D341Med (cell line): ENCODE data around the gene DNAJC18.
"Not testable (repeated sequence)": the region's sequence is repeated elsewhere in the genome, so short reads cannot be mapped to it uniquely, and the experiment has no call there.

Experiments
- DNase-seq: peaks from one replicate; pipeline ENCODE4 v3.0.0; 2012; ENCODE audit warnings: low spot score

DNAJC18 gene

DNA sequence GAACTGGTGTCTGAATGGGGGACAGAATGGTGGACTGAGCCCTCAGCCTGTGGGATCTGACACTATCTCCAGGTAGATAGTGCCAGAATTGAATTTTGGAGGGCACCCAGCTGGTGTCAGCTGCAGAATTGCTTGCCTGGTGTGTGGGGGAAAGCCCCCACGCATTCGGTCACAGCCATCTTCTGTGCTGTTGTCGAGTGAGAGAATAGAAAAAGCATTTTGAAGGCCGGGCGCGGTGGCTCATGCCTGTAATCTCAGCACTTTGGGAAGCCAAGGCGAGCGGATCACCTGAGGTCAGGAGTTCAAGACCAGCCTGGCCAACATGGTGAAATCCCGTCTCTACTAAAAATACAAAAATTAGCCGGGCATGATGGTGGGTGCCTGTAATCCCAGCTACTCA, 52.4 kb downstream of the DNAJC18 start:
- DNase-seq = not testable (repeated sequence)

DNA sequence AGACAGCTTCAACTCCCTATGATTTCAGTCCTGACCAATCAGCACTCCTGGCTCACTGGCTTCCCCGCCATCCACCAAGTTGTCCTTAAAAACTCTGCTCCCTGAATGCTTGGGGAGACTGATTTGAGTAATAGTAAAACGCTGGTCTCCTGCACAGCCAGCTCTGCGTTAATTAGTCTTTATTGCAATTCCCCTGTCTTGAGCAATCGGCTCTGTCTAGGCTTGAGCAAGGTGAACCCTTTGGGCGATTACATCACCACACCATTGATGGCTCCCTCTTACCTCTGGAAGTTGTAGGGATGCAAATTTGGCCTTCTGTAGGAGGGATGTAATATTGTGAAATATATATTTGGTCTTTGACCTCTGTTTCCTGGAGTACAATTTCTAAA, 53.3 kb downstream of the DNAJC18 start:
- no peak for DNase-seq

DNA sequence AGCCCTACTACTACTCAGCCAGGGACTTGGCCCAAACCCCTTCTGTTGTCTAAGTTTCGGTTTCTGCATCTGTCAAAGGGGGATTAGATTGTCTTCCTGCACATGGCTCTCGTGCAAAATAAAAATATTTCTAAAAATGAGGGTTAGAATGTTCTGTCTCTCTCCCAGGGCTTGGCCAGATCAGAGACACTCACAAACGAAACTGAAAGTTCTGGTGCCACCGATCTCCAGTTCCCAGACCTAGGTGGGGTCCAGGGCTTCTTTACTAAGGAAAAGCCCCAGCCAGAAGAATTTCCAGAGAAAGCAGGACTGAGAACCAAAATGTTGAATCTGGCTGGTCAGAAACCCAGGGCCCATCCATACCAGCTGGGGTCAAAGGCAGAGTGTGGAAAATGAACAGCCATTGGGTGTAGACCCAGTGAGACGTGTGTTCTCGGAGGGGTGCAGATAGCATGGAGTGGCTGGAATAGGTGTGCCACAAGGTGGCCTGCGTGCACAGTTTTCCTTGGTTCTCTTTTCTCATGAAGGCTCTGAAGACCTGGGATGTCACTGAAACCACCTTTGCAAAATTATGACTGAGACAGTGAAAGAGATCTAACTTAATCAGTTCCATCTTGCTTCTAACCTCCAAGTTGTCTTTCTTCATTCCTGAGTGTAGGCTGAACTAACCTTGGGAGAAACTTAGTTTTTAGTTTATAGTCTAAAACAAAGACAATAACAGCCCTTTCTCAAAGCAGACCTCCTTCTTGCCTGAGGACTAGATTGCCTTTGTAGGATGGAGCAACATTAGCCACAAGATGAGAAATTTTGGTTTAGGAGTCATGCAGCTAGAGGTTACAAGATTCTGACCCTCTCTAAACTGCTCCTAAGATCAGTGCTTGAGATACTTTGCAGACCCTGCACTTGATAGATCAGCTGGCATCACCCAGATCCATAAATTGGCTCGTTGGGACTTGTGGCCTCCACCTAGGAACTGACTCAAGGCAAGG, 54.0 kb downstream of the DNAJC18 start:
- DNase-seq = no peak

DNA sequence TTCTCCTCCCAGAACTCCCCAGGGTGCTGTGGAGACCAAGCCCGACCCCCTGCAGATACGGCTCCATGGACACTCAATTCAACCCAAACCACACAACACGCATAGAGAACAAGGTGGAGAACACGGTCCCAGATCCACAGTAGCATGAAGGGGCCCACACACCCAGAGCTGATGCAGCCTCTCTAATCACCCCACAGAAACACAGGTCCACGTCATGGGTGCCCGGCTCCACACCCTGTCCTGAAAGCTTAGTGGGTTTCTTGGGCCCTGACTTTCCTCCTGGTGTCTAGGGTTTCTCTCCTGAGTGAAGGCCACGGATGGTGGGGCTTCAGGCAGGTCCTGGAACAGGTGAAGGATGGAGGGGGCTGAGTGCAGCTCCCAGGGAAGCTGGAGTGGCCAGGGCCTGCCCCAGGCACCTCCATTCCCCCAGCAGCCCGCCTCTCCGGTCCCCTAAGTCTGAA, 54.7 kb downstream of the DNAJC18 start:
- no peak for DNase-seq

DNA sequence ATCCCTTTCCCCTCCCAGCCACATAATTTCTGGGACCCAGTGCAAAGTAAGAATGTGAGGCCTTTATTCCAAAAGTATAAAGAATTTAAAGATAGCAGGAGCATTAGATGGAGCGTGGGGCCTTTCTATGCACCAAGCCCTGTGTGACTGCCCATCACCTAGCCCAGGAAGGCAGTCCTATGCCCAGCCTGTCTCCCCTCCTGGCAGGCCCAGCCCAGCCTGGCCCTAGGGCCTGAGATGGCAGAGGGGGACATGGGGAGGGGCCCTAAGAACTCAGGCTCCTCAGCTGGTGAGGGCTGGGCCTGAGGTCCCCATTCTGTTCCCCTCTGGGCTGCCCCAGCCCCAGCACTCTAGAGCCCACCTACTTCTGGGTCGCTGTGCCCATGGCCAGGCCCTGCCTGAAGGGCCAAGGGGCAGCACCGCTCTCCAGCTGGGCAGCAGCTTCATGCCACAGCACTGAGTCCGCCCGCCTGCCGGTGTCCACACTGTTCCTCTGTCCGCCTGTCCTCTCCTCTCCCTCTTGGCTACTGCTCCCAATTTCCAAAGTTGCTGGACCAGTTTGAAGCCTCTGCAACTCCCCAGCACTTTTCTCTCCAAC, 55.2 kb downstream of the DNAJC18 start:
- no peak for DNase-seq

DNA sequence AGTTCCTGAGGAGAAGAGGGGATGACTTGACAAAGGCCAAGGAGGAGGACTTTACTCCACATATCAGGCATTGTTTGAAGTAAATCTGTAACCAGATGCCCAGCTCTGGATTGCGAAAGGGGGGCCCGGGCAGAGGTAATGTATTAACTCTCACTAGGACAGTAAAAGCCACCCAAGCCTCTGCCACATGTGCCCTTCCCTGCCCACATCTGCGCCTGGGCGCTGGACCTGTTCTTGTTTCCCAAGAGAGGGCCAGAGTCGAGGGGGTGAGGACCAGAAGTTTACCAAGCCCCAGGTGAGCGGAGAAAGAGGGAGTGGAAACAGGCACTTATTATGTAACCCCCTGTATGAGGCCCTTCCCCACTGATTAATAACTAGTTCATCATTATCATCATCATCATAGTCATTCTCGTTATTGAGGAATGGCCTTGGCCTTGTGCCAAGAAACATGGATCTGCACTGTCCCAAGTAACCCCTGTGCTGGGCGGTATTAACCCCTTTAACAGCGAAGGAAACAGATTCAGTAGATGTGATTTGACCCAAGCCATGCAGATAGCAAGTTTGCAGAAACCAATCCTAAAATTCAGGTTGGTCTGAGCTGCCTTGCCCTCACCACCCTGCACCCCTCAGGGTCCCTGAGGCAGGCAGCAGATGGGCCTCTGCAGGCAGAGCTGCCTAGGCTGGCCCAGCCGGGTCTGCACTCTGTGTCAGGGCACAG, 55.9 kb downstream of the DNAJC18 start, which contains the start of gene SLC23A1:
Gene SLC23A1, minus strand, starts transcription at position 23 of the 718 bp plus-strand sequence. CDS start 44 bp downstream, outside the sequence.
- peak; percentile 27 for DNase-seq

DNA sequence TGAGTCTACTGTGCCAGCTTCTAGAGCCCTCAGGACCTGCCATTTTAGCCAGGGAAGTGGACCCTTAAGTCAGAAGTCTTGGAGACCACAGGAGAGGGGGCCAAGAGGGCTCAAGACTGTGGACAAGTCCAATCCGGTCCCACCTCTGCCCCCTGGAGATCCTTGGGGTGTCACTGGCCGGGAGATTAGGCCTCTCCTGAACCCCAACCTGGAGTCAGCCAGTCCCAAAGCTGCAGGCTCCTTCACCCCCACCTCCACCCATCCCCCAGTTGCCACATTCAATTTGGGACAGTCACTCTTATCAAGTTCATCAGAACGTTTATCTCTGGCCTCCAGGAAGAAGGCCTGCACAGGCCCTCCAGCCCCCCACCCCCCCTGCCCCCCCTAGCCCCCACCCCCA, 56.5 kb downstream of the DNAJC18 start:
- DNase-seq = no peak

DNA sequence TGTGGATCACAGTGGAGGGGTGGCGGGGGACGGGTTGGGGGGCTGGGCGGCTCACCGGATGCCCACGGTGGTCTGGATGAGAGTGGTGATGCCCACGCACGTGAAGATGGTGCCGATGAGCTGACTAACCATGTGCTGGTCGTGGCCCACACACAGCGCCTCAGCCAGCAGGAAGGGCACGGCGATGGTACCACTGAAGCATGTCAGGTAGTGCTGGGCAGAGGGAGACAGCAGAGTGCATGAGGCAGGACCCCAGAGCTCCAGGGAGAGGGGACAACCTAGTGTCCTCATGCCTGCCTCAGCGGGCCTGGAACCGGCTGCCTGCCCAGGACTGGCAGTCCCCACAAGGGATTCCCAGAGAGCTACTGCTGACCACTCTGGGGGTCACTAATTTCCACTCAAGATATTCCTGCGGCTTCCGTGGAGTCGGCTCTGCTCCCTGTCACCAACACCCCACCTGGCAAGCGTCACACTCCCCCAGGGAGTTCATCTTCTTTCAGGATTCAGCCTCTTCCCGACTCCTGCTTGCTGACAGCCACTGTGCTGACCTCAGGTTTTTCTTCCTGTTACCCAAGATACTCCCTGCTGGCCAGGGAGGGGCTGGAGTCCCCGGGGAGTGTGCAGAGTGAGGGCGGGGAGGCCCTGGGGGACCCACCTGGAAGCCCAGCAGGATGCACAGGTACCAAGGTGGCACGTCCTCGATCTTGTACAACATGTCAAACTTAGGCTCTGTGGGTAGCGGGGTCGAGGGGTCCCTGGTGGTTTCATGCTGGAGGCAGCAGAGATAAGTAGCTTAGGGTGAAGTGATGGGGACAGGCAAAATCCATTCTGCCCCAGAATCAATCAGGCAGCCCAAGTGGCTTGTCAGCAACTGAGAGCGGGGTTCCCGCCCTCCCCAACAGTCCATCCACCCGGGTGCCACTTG, 57.2 kb downstream of the DNAJC18 start:
- DNase-seq = peak; percentile 34

DNA sequence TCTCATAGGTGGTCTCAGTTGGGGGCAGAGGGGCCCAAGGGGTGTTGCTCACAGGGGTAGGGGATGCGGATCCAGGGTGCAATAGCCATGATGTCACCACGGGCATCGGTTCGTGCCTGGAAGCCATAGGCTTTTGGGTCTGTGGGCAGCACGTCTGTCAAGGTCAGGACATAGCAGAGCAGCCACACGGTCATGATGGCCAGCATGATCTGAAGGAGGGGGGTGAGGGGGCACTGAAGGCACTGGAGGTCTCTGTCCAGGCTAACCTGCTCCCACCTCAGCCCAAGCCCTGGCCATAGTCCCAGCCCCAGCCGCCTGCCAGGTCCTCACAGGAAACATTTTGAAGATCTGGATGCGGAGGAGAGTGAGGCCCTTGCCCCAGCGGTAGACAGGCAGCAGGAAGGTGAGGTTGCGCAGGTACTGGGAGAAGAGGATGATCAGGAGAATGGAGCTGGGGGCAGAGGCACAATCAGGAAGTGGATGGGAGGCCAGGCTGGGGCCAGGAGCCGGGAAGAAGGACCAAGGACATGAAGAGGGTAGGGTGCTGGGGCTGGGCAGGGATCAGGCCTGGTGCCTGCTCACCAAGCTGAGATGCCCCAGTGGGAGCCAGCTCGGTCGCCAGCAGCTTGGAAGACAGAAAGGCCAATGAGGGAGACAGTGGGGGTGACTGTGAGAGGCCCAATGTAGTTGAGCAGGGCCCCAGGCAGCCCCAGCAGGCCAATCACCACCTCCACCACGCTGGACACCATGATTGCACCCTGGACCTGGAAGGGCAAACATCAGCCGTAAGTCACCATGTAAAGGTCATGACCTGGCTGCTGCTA, 59.5 kb downstream of the DNAJC18 start:
- DNase-seq = peak; percentile 24

DNA sequence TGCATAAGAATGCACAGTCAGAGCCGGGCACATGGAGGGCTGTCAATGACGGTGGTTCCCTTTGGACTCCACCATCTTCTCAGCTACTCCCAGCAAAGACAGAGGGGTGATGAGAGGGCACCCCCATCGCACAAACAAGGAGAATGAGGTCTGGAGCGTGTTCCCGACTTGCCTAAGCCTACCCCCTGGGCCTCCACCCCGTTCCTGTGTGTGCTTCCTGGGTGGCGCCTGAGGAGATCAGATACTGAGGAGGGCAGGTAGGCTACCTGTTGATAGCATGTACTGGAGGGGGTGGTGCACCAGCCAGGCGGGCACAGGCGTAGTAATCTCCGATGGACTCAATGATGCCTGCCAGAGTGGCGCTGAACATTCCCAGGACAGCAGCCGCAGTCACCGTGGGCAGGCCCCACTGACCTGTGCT, 60.4 kb downstream of the DNAJC18 start:
- peak; percentile 32 for DNase-seq

DNA sequence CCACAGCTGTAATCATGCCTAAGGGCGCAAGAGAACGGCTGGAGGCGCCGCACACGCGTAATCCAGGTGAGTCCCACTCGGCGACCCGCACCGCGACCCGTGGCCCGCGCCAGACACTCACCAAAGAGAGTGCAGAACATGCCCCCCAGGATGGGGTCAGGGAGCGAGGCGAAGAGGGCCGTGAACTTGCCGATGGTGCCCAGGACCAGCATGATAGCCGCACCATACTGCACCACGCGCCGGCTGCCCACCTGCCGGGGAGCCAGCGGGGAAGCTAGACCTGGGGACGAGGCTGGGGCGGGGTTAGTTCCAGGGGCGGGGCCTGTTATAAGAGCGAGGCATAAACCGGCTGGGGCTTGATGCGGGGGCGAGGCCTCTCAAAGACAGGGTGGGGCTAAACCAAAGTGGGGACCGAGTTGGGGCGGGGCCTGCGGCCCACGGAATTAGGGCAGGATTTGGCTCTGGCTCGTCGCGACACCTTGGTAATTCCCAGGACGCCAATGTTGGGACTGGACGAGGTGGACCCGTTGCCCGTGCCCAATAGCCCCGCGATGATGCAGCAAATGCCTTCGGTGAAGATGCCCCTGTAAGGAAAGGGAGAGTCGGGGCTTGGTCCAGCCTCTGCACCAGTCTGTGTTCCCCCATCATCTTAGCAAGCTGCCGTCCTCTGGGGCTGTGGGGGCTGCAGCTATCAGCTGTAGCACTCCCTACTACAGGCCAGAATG, 61.1 kb downstream of the DNAJC18 start:
- DNase-seq = peak; percentile 32

DNA sequence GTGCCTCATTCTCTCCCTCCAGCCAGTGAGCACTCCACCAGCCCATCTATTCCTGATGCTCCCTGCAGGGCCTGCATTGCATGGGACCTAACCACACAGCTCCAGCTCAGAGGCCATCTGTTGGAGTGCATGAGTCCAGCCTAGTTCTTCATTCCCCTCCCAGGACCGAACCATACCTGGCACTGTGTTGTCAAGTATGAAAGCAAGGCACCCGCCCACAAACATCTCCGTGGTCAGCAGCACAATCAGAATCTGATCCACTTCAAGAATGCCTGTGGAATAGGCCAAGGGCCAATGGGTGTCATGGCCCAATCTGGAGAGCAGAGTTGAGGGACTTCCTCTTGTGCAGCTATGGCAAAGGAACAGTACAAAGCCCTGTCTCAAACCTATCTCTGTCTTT, 62.1 kb downstream of the DNAJC18 start:
- no peak for DNase-seq

DNA sequence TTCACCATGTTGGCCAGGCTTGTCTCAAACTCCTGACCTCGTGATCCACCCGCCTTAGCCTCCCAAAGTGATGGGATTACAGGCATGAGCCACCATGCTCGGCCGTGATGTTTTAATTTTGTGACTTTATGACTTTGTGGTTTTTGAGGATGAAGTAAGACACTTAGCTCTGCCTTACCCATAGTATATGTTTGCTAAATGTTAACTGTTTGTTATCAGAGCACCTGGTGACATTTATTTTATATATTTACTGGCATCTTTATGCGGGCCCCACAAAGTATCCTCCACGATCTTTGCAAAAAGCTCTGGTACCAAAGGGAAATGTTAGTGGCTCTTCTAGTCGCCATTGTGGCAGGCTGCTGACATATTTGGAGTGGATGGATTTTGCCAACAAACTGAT, 63.0 kb downstream of the DNAJC18 start:
- DNase-seq = no peak

DNA sequence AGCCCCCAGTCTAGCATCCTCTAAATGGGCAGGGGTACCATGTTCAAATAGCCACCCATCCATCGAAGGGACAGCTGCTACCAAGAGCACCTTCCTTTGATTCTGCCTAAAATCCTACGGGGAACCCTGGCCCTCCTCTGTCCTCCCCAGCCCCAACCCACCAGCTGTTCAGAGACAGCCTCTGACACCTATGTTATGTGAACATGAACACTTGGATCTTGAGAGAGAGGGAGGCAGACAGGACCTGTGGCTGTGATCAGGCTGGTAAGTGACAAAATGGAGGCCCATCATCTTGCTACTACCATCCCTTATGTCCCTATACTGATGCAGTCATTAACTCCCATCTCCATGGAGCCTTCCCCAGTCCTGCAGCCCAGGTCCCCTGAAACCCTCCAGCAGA, 64.4 kb downstream of the DNAJC18 start:
- no peak for DNase-seq

DNA sequence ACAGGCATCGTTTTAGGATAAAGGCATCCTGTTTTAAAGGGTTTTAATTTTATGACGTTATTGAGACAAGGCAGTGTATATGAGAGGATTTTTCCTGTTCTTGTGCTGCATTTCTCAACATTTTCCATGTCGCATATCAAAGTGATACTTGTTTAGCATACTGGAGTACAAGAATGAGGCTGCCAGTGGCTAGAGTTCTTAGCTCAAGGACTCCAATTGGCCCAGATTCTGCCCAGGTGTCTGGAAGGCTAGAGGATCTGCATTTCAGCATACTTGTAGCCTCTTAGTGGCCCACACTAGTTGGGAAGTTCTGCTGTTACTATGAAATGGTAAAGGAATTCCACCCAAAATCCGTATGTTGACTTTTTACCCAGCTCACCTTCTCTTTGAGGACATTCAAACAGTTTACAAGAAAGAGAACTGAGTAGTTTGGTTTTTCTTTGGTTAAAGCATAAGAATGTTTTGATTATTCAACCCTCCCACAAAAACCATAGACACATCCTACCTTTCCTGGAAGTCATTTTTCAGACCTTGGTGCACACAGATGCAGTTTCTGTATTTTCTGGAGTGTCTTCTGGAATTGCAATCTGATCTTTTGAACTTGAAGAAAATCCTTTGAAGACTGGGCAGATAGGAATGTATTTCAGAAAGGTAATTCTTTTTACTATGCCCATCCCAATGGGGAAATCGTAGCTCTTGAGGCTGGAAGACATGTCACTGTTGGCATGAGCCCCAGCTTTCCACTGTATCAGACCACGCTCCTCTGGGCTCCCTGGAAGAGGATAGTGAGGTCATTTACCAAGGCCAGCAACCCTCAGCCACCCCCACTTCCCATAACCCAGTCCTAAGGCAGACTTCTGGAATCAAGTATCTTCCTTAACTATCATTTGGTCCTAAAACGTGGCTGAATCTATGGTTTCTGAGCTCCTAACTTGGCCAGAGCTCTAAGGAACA, 67.6 kb downstream of the DNAJC18 start:
- no peak for DNase-seq

DNA sequence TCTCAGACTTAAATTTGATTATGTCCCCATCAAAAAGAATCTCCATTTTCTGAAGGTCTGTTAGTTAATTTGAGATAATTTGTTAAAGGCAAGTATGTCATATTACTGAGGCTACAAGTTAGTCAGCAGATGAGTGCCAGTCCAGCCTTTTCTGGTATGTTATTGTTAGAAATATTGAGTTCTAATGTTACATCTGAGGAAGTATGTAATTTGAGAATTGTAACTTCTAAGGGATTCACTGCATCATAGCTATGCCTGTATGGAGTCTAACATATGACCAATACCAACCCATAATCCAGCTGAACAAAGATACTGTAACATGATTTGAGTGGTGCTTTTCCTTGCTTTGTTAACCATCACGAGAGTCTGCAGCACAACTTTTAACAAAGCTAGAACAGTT, 70.1 kb downstream of the DNAJC18 start:
- DNase-seq = no peak

DNA sequence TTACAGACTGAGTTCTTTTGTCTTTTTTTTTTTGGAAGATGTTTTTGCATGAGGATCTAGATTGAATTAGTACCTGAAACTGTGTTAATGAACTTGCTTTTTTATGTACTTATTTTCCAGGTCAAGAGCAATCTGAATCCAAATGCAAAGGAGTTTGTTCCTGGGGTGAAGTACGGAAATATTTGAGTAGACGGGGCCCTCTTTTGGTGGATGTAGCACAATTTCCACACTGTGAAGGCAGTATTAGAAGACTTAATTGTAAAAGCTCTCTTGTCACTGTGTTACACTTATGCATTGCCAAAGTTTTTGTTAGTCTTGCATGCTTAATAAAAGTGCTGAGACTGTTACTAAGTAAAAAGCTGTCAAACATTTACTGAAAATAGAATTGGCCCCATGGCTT, 70.7 kb downstream of the DNAJC18 start:
- DNase-seq = no peak

DNA sequence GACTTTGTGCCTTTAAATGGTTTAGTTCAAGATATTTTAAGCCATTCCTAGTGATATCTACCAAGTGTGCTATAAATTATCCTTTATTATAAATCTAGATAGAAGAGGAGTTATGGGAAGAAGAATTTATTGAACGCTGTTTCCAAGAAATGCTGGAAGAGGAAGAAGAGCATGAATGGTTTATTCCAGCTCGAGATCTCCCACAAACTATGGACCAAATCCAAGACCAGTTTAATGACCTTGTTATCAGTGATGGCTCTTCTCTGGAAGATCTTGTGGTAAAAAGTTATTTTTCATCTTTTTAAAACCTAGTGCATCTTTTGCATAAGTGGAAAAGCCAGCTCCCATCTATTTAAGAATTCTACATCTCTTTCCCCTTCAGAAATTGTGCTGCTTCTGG, 74.9 kb downstream of the DNAJC18 start:
- DNase-seq = no peak

DNA sequence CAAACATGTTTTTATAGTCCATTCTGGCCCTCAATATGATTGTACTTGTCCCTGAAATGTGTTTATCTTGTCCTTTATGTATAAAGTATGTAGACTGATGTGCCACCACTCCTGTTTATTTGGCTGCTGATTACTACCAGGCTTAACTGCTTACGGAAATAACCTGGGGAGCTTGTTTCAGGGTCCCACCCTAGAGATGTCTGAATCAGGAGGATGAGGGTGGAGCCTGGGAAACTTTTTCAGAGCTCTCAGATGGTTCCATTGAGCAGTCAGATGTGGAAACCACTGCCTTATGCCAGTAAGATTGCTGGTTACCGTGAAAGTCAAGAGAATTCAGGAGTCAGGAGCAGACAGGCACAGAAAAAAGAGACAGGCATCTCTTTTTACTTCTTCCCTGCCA, 75.4 kb downstream of the DNAJC18 start:
- DNase-seq = no peak
